Tibial nerve (tissue), 3 donors: ENCODE results near the gene TMEM170B.

ENCODE experiments used
- CTCF ChIP-seq, 5 experiments: fragments of 200-600 bp in 3 of 5; fragments of 450-650 bp in 2 of 5; sonication (generic) in 3 of 5; IDR thresholded peaks; one replicate each; pipeline ENCODE4 v1.5.1; 2016 to 2019; ENCODE audit warnings: antibody characterized with exemption in 5 of 5, mild to moderate bottlenecking in 3 of 5, moderate library complexity in 2 of 5
- POLR2A ChIP-seq, 2 donors: fragments of 450-650 bp; IDR thresholded peaks; one replicate each; pipeline ENCODE4 v1.6.1; 2017; ENCODE audit warnings: antibody characterized with exemption in 2 of 2, mild to moderate bottlenecking in 2 of 2, moderate library complexity in 2 of 2

- TF ChIP-seq CTCF (IDR thresholded peaks at IDR 0.05) (no peak), POLR2A (IDR thresholded peaks at IDR 0.05) (no peak)
These were observed 43.3 kb downstream of the TMEM170B start for GRCh38 chr6:11580686-11581405.
